ENCODE measurements around the gene LCLAT1.

LCLAT1 gene

DNA sequence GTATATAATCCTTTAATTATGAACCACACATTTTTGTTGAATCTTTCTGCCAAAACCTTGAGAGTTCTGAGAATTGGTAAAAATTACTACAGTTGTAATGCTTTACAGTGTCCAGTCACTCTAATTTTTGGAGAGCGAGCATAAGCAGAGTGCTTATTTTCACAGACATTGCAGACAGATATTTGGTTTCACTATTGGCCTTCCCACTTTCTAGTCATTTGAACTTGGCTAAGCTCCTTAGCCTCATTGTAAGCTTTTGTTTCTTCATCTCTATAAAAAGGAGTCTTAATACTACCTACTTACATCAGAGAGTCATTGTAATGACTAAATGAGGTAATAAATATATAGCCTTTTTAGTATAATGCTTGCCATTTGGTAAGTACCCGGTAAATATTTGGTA, 80.4 kb downstream of the LCLAT1 start:
- DNase-seq = no peak

GRCh38 chr2:30527859-30528258, 80.8 kb downstream of the LCLAT1 start:
- DNase-seq = peak; percentile 12

- no peak for DNase-seq
Observed at GRCh38 chr2:30530346-30530745, 83.3 kb downstream of the LCLAT1 start.

GRCh38 chr2:30541680-30542079, 94.6 kb downstream of the LCLAT1 start:
- DNase-seq = no peak

- no peak for DNase-seq
Observed at GRCh38 chr2:30545875-30546274, 98.8 kb downstream of the LCLAT1 start.

GRCh38 chr2:30548386-30548785, 101.3 kb downstream of the LCLAT1 start:
- no peak for DNase-seq

DNA sequence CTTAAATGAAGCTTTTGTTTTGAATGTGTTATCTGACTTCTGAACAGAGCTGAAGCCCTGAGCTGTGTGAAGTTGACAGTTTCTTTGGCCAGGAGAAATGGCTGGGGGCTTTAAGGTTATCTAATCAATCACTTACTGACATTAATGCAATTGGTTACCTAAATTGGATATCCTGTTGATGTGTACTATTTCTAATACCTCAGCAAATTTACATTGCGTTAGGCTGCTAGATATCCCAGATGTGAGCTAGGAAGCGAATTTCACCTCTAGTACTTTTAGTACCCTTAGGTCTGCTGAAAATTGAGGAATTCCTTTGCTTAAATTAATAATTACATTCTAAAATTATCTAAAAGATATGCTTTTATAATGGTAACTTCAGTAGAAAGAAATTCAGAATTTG, 102.0 kb downstream of the LCLAT1 start:
- no peak for DNase-seq

DNA sequence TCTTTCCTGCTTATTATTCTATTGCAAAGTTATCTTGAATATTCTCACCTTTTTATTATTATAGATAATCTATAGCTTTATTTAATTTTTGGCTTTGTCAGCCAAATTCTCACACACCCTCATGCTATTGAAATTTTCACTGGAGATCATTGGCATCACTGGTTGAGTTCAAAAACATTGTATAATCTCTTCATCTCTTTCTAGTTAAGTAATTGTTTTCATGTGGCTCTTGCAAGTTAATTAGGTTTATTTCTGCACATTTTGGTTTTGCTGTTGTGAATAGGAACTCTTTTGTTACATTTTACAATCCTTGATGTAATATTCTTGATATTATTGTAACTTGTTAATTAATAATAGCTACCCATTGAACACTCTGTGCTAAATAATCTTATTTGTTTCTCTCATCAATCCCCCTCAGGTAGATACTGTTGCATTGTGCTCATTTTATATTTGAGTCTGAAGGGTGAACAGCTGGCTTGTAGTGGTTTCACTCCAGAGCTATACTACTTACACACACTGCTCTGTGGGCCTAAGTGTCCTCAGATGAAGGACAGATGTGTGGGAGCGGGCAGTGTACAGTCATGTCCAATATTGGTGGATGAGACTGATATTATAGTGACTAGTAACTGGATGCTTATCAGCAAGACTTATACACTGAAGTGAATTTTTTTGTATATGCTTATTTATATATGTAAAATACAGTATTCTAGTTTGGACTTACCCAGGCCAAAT, 112.7 kb downstream of the LCLAT1 start:
- DNase-seq = no peak

DNA sequence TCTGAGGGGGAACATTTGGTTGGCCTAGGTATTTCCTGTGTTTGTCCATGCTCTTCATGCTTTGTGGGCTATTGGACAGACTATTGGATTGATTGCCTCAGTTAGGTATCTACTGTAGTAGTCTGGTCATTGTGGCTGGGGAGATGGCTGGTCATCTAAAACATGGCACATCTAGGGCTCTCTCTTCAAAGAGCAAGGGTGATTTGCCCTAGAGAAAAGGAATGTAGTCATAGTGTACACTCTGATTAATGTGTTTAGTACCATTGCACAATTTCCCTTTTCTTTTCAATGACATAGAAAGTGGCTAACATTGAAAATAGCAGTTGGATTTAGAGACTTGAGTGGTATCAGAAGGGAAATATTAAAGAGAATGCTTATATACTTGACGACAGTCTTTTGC, 114.3 kb downstream of the LCLAT1 start:
- peak; percentile 25 for DNase-seq

GRCh38 chr2:30565851-30566358, 118.9 kb downstream of the LCLAT1 start:
- no peak for DNase-seq

DNA sequence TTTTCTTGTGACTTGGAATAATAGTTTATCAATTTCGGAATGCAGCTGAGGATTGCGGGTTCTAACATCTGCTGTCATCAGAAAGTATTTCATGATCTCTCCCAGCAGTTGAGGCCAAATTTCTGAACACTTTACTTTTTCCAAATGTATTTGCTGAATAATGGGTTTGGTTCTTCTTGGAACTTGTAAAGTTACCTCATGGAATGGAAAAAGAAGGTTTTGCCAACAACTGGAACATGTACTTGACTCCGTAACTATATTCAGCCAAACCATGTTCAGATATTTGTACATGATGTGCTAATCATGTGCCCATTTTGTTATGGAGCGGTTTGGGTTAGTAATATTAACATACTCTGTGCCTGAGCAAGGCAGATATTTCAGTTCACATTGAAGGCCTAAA, 119.6 kb downstream of the LCLAT1 start:
- no peak for DNase-seq

DNA sequence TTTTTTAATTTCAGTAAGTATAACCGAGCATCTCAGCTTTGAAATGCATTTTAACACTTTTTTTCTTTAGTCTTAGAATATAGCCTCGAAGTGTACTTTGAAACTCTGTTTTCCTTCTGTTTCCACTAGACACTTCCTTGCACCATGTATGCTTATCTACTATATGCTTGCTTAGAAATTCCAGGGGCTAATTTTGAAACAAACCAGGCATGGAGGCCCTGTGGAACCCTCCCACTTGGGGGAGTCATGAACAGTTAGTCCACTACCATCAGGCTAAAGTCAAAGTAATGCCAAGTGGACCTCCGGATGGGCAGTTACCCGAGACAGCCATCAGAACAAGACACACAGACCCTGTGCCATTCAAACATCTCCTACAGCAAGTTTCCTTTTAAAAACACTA, 120.3 kb downstream of the LCLAT1 start:
- no peak for DNase-seq

DNA sequence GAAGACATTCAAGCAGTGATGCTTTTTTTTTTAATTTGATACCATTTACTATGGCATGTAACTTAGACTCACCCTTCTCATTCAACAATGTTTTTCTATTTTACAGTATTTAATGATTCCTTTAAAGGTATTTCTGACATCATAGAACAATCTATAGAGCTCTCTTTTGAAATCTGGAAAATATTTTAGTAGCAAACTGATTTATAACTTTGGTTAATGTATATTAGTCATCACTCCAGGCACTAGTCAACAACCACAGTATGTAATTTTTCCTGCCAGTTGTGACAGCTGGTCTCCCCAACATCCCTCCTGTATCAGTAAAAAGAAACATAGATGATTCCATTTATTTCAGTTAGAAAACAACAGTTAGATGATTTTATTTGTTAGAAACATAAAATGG, 122.9 kb downstream of the LCLAT1 start:
- DNase-seq = peak; percentile 84

- no peak for DNase-seq
Observed at GRCh38 chr2:30577151-30577550, 130.1 kb downstream of the LCLAT1 start.

DNA sequence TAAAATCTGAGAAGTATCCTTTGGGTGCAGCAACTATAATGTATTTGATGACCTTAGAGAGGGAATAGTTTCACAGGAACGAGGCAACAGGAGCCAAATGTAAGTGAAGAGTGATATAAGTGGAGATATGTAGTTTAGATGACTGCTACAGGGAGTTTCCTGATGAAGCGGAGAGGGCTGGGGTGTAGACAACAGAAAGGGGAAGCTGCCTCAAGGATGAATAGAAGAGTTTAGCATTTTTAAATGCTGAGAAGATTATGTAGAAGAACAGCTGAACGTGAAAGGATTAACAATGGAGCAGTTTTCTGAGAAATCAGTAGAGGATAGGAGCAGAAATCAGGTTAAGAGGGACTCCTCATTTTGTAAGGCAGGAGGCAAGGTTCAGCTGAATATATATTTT, 133.3 kb downstream of the LCLAT1 start:
- no peak for DNase-seq

DNA sequence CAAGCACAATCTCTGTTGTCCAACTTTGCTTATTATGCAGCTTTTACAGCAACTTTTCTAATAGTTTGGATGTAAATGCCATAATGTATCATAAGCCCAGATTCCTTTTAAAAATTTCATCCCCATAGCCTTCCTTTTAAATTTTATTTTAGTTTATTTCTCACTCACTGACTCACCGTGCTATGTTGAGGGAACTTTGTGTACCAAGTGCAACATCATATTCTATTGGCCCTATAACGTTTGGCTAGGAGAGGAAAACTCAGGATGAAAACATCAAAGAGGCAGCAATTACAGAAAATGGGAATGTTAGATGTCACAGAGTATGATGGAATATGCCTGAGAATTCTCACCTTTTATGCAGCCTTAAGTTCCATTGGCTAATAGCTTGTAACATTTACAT, 135.5 kb downstream of the LCLAT1 start:
- no peak for DNase-seq

DNA sequence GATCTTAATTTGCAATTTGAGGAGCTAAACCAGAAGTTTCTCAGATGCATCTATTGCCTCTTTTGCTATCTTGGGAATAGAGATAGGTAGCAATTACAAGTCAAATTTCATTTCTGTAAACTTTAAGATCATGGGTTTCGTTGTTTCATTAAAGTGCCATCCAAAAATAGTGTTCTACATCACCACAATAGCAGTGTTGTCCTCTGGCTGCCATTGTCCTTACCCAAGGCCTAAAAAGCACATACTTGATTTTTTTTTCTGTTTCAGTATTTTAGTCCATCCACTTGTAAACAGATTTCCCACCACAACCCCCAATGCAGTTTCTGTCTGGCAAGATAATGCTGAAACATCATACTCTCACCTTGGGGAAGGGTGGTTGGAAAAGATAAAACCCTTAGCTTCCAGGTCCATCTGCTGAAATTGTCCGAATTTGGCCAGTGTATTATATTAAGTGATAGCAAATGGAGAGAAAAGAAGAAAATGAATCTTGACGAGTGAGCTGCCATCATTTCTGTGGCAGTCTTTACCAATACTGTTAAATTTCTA, 136.2 kb downstream of the LCLAT1 start:
- DNase-seq = no peak

DNA sequence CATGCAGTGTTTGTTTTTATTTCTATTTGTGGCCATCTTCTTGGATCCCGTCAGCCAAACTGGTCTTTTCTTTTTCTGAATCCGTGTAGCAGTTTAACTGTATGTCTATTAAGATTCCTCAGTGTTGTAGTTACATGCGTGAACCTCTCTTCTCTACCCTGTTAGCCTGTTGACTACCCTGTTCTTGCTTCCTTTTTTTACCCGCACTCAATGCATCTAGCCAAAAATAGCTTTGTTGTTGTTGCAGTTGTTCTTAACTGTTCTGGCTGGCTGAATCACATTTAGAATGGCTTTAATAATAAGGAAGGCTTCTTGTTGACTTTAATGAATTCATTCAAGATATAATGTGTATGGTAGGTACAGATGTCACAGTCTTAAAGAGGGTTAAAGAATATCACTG, 137.1 kb downstream of the LCLAT1 start:
- no peak for DNase-seq

DNA sequence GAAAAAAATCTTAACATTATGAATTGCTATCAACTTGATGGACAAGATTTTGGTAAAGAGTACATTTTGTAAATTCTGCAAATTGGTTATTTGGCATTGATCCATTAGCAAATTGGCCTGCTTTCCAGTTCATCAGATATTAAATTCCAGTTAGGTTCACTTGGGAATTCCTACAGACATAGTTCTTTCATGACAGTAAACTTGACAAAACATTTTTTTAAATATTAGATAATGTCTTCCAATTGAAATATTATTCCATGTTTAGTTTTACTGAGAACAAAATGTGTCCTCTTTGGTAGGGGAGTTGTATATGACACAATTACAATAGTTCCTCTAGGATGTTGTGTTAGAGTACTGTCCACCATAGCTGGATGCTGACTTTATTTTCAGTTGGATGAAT, 141.9 kb downstream of the LCLAT1 start:
- DNase-seq = no peak

DNA sequence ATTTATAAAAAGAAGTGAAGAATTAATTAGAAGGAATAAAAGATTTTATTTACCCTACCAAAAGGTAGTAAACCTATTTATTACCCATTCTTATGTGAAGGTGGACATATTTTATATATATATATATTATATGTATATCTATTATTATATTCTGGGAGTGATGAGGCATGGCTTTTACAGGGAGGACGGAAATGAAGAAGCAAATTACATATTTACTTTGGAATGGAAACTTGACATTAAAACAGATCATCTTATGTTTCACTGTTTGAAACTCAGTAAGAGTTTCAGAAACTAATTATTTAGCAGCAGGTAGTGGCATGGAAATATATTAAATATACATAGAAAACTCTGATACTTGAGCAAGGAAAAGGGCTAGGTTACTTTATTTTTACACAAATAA, 143.4 kb downstream of the LCLAT1 start:
- no peak for DNase-seq

DNA sequence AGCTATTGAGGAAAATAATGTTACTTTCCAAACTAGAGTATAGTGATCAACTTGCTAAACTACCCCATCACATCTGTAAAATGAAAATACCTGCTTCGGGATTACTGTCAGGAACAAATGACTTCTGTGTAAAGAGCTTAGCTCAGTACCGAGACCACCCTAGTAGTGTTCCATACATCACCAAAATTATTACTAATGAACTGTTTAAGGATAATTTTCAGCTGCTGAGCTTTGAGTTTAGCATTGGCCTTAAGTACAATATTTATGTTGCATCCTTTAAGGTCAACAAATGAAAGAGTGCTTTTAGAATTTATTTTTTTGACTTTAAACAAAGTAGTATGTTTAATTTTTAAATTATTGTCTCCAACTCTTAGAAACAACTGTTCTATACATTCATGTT, 144.1 kb downstream of the LCLAT1 start:
- DNase-seq = no peak

- no peak for DNase-seq
Observed at GRCh38 chr2:30601375-30601774, 154.3 kb downstream of the LCLAT1 start.

- no peak for DNase-seq
Observed at GRCh38 chr2:30605197-30605596, 158.2 kb downstream of the LCLAT1 start.

DNA sequence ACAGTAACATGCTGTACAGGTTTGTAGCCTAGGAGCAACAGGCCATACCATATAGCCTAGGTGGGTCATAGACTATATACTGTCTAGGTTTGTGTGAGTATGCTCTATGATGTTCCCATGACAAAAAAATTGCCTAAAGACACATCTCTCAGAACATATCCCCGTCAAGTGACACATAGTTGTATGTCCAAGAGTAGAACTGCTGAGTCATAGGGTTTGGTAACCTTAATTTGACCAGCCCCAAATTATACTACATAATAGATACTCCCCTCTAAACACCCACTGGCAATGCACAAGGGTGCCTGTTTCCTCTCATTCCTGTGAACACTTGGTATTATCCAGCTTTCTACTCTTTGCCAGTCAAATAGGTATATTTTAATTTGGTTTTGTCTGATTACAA, 161.6 kb downstream of the LCLAT1 start:
- DNase-seq = peak; percentile 13

- no peak for DNase-seq
Observed at GRCh38 chr2:30611583-30611982, 164.5 kb downstream of the LCLAT1 start.

Data from HCEC 1CT (cell line).